GM12892 (cell line): ENCODE measurements around the gene IL17RA.

Experiments used
- POLR2A ChIP-seq: IDR thresholded peaks from 2 replicates; pipeline ENCODE4 v1.6.1; 2011; ENCODE audit warnings: low read depth, low read length, control low read depth
- TAF1 ChIP-seq: IDR thresholded peaks from 2 replicates; pipeline ENCODE4 v1.6.1; 2011; ENCODE audit warnings: low read depth, mild to moderate bottlenecking, control low read depth, low read length, borderline replicate concordance

GRCh38 chr22:17077255-17077654 lies 7.5 kb upstream of the IL17RA start:
- TF ChIP-seq POLR2A = no peak
- no peak for TF ChIP-seq TAF1
